Measurements from ENCODE around the gene CERCAM. TPM values are rescaled to one million over a fixed set of nuclear protein-coding genes. Genes with fewer than 3 reads are reported as not detected.

The CERCAM gene
- total RNA-seq = 19.2 and 68.2 TPM in 2 replicates

GRCh38 chr9:128420651-128421481, at the start of gene CERCAM:
TSS of gene CERCAM (plus strand) at chr9:128420857. CDS start at chr9:128420878, 21 bp downstream.

GRCh38 chr9:128455849-128456612, 35.4 kb downstream of the CERCAM start, which contains the start of gene ODF2:
TSS of gene ODF2 (plus strand) at chr9:128456006. CDS start at chr9:128456092, 86 bp downstream.

Other genes starting within 250 kb of the CERCAM start
- gene CIZ1, start 229.3 kb upstream of the CERCAM start, total RNA-seq = 16.9 and 25.6 TPM in 2 replicates
- 2.8 and 6.5 TPM in 2 replicates for gene DNM1, start 217.5 kb upstream of the CERCAM start, total RNA-seq
- 41.2 and 42.4 TPM in 2 replicates for gene GOLGA2, start 144.8 kb upstream of the CERCAM start, total RNA-seq
- 18.8 and 22.8 TPM in 2 replicates for gene SWI5, start 144.6 kb upstream of the CERCAM start, total RNA-seq
- 14.9 and 21.5 TPM in 2 replicates for gene TRUB2, start 98.4 kb upstream of the CERCAM start, total RNA-seq
- gene COQ4, start 98.0 kb upstream of the CERCAM start, total RNA-seq = 31.1 and 31.6 TPM in 2 replicates
- gene SLC27A4, start 80.3 kb upstream of the CERCAM start, total RNA-seq = 18.1 and 33.0 TPM in 2 replicates
- gene URM1, start 49.5 kb upstream of the CERCAM start, total RNA-seq = 30.5 and 31.3 TPM in 2 replicates
- gene ODF2, start 35.1 kb downstream of the CERCAM start, total RNA-seq = 11.9 and 23.9 TPM in 2 replicates
- 23.6 and 29.6 TPM in 2 replicates for gene GLE1, start 83.9 kb downstream of the CERCAM start, total RNA-seq
- gene SPTAN1, start 131.7 kb downstream of the CERCAM start, total RNA-seq = 137 and 229 TPM in 2 replicates
- gene DYNC2I2, start 236.0 kb downstream of the CERCAM start, total RNA-seq = 41.7 and 43.1 TPM in 2 replicates

Measured in tracheal epithelial cell (primary cell).